K562 (cell line): Measurements from ENCODE around the gene MAMDC2. TPM values are rescaled to one million over a fixed set of nuclear protein-coding genes. Genes with fewer than 3 reads are reported as not detected.

Experiments
- ATAC-seq: fragments of 200-7000 bp; cut with Tn5 transposase; 3 replicates; pipeline ENCODE4 v1.9.1; 2020; ENCODE audit warnings: moderate library complexity
- BruUV-seq: library from RNA; stranded (reverse); fragments of 400-500 nt; replicated peaks from 2 replicates; lab custom pipeline; 2021; lab: Mats Ljungman, UMichigan
- CTCF ChIA-PET: fragments of 300-600 bp; formaldehyde crosslinking; extraction: SDS; loops from one replicate; lab custom pipeline; 2021; ENCODE audit warnings: low intra/inter-chr PET ratio; lab: Yijun Ruan, JAX
- POLR2A ChIA-PET: fragments of 300-600, 350-650 bp; sonication (Branson Sonifier 250); formaldehyde crosslinking; extraction: SDS; loops from one replicate; lab custom pipeline; 2021; ENCODE audit warnings: antibody characterized with exemption, inconsistent platforms; lab: Yijun Ruan, JAX
- DNase-seq, 4 experiments: peaks; one replicate each; pipeline versions ENCODE4 v3.0.0 to v3.0.0-alpha.2; 2011 to 2018; ENCODE audit warnings: low spot score in 3 of 4, mixed read lengths in 3 of 4; ENCODE audit errors: extremely low read depth in 1 of 4
- FAIRE-seq: peaks from 2 replicates; lab custom pipeline; 2011; peaks lifted over from hg19 to GRCh38; lab: Jason Lieb, UNC
- H2AFZ ChIP-seq: 2 replicates; pipeline ENCODE4 v1.6.0; 2011; ENCODE audit warnings: low read depth, low read length, control low read depth, inconsistent platforms
- H3K27ac ChIP-seq: fragments of 200-600 bp; 3 replicates; pipeline ENCODE4 v1.8.0; 2011; ENCODE audit warnings: low read depth, mild to moderate bottlenecking, control low read depth, inconsistent platforms, low read length, moderate library complexity, mixed read lengths; ENCODE audit errors: extremely low read depth
- H3K27me3 ChIP-seq, 2 experiments: fragments of 300-600 bp in 1 of 2; 2 replicates in 1 of 2; 3 replicates in 1 of 2; pipeline versions ENCODE4 v1.6.0 to v1.8.0; 2011; ENCODE audit warnings: inconsistent platforms in 2 of 2, low read length in 2 of 2, mild to moderate bottlenecking in 1 of 2, mixed read lengths in 1 of 2, moderate library complexity in 1 of 2; ENCODE audit not compliant: control insufficient read depth in 2 of 2, insufficient read depth in 2 of 2
- H3K36me3 ChIP-seq: fragments of 300-600 bp; 3 replicates; pipeline ENCODE4 v1.8.0; 2011; ENCODE audit warnings: mild to moderate bottlenecking, low read length, inconsistent platforms; ENCODE audit not compliant: control insufficient read depth, insufficient read depth
- H3K4me1 ChIP-seq, 2 experiments: fragments of 200-600 bp in 1 of 2; replicated peaks in 1 of 2; 2 replicates in 1 of 2; 3 replicates in 1 of 2; pipeline versions ENCODE4 v1.5.1 to v1.8.0; 2011; ENCODE audit warnings: inconsistent platforms in 2 of 2, low read length in 2 of 2, mild to moderate bottlenecking in 1 of 2, mixed read lengths in 1 of 2, moderate library complexity in 1 of 2; ENCODE audit not compliant: control insufficient read depth in 2 of 2, insufficient read depth in 2 of 2
- H3K4me2 ChIP-seq: 2 replicates; pipeline ENCODE4 v1.6.1; 2011; ENCODE audit warnings: low read length, control low read depth, inconsistent platforms, mixed read lengths; ENCODE audit not compliant: insufficient read depth
- H3K4me3 ChIP-seq: fragments of 200-600 bp; sonication (generic), shearing (Covaris generic); 2 replicates; pipeline ENCODE4 v1.5.1; 2016; ENCODE audit warnings: control low read depth, inconsistent platforms
- H3K79me2 ChIP-seq: fragments of 200-600 bp; 3 replicates; pipeline ENCODE4 v1.8.0; 2011; ENCODE audit warnings: low read length, inconsistent platforms; ENCODE audit not compliant: control insufficient read depth, insufficient read depth
- H3K9ac ChIP-seq, 2 experiments: 2 replicates each; pipeline versions ENCODE4 v1.6.0 to v1.6.1; 2011; ENCODE audit warnings: low read depth in 2 of 2, low read length in 2 of 2, control low read depth in 1 of 2, inconsistent platforms in 1 of 2, mild to moderate bottlenecking in 1 of 2, mixed read lengths in 1 of 2; ENCODE audit not compliant: insufficient read depth in 1 of 2
- H3K9me1 ChIP-seq: one replicate; pipeline ENCODE4 v1.6.0; 2011; ENCODE audit warnings: inconsistent platforms, mild to moderate bottlenecking, low read length, moderate library complexity; ENCODE audit not compliant: control insufficient read depth, insufficient read depth
- H3K9me3 ChIP-seq: replicated peaks from 2 replicates; pipeline ENCODE4 v1.5.1; 2011; ENCODE audit warnings: low read depth, low read length, inconsistent platforms; ENCODE audit not compliant: control insufficient read depth, insufficient read depth
- H4K20me1 ChIP-seq: replicated peaks from 2 replicates; pipeline ENCODE4 v1.6.1; 2011; ENCODE audit warnings: low read length, inconsistent platforms, mixed read lengths; ENCODE audit not compliant: control insufficient read depth, insufficient read depth
- ELK1 ChIP-seq: sonication (generic); formaldehyde crosslinking; IDR thresholded peaks from 2 replicates; pipeline ENCODE4 v1.8.1; 2022; ENCODE audit warnings: missing genetic modification reagents
- HDAC1 ChIP-seq, 2 experiments: fragments of 450-650 bp; IDR thresholded peaks; 2 replicates each; pipeline ENCODE4 v1.6.1; 2016 to 2017; ENCODE audit warnings: inconsistent platforms in 1 of 2, mild to moderate bottlenecking in 1 of 2, moderate library complexity in 1 of 2
- JUNB ChIP-seq: fragments of 450-650 bp; formaldehyde crosslinking; conservative IDR thresholded peaks from 2 replicates; pipeline ENCODE4 v1.4.0; 2020; ENCODE audit warnings: mild to moderate bottlenecking
- KAT2B ChIP-seq: IDR thresholded peaks from one replicate; pipeline ENCODE4 v1.6.1; 2012; ENCODE audit warnings: low read depth, mild to moderate bottlenecking, control low read depth, inconsistent platforms, low read length, moderate library complexity
- KLF1 ChIP-seq: fragments of 450-650 bp; IDR thresholded peaks from 2 replicates; pipeline ENCODE4 v1.6.1; 2016; ENCODE audit warnings: missing genetic modification characterization, missing compliant biosample characterization
- MBD1 ChIP-seq: fragments of 250-450 bp; sonication (Bioruptor Pico); IDR thresholded peaks from 2 replicates; pipeline ENCODE4 v1.8.0; 2022; ENCODE audit warnings: inconsistent platforms
- MCM3 ChIP-seq: fragments of 450-650 bp; IDR thresholded peaks from 2 replicates; pipeline ENCODE4 v1.6.1; 2016
- RFX5 ChIP-seq: IDR thresholded peaks from 2 replicates; pipeline ENCODE4 v1.6.1; 2011; ENCODE audit warnings: low read depth, mild to moderate bottlenecking, improper control_type of control experiment, low read length
- XRCC5 ChIP-seq: fragments of 200-400 bp; formaldehyde crosslinking; IDR thresholded peaks from 2 replicates; pipeline ENCODE4 v1.6.1; 2017; ENCODE audit warnings: low read depth, mild to moderate bottlenecking, low read length
- ZNF699 ChIP-seq: fragments of 250-450 bp; sonication (Bioruptor Pico); IDR thresholded peaks from 2 replicates; pipeline ENCODE4 v1.8.0; 2021; ENCODE audit warnings: mild to moderate bottlenecking, moderate library complexity; ENCODE audit not compliant: insufficient replicate concordance
- ZNF75A ChIP-seq: fragments of 450-650 bp; formaldehyde crosslinking; IDR thresholded peaks from 2 replicates; pipeline ENCODE4 v1.4.0; 2020; ENCODE audit warnings: mild to moderate bottlenecking
- WGBS: fragments of 100-300 bp; shearing (Covaris generic); methylation state at CpG from one replicate; pipeline ENCODE4 v1.1.6; 2016; ENCODE audit warnings: low coverage, mixed read lengths; ENCODE audit not compliant: insufficient coverage; ENCODE audit errors: missing lambda C conversion rate; 5-methylcytosine and 5-hydroxymethylcytosine counted together
- in situ Hi-C: fragments of 300-500 bp; cut with MboI; formaldehyde crosslinking; loops from 4 replicates; pipeline ENCODE4 v1.15.0; 2018; ENCODE audit warnings: inconsistent platforms, mixed read lengths
- intact Hi-C: fragments of 100-400 bp; cut with micrococcal nuclease; formaldehyde crosslinking; loops from 2 replicates; pipeline ENCODE4 v1.14.2; 2022
- polyA plus RNA-seq, 8 experiments: library from polyadenylated mRNA; depleted of rRNA in 4 of 8; stranded (reverse) in 5 of 8; unstranded in 3 of 8; fragments of >200 nt; fragmentation: Nextera tagmentation in 2 of 8; fragmentation: Illumina TruSeq in 1 of 8; extraction: Ambion mirVana in 2 of 8; extraction: Trizol in 1 of 8; gene quantifications; 2 replicates each; pipeline versions ENCODE4 v1.2.1 to v1.2.3, GENCODE V29; 2011 to 2014; ENCODE audit warnings: inconsistent platforms in 1 of 8, missing spikeins in 1 of 8
- total RNA-seq, 7 experiments: library from RNA; depleted of rRNA in 6 of 7; stranded (reverse); fragments of >200 nt in 6 of 7; fragmentation: Illumina TruSeq in 2 of 7; extraction: Trizol in 2 of 7; gene quantifications; 2 replicates each; pipeline versions ENCODE4 v1.2.1 to v1.2.3, GENCODE V29; 2011 to 2021; ENCODE audit warnings: low replicate concordance in 1 of 7
- TF ChIP-seq, protein P1 (sequence below), 2 experiments: fragments of 200-800 bp in 1 of 2; sonication (Bioruptor generic) in 1 of 2; sonication (generic) in 1 of 2; formaldehyde crosslinking in 1 of 2; IDR thresholded peaks in 1 of 2; conservative IDR thresholded peaks in 1 of 2; 2 replicates each; pipeline versions ENCODE4 v1.5.0 to v1.6.1; 2016 to 2020; ENCODE audit warnings: missing compliant biosample characterization in 1 of 2, missing genetic modification characterization in 1 of 2, missing genetic modification reagents in 1 of 2
- TF ChIP-seq, protein P2 (sequence below): fragments of 450-650 bp; conservative IDR thresholded peaks from 2 replicates; pipeline ENCODE4 v1.6.1; 2016; ENCODE audit warnings: missing genetic modification characterization, low read depth, mild to moderate bottlenecking, control low read depth, missing compliant biosample characterization

The MAMDC2 gene
- total and polyA plus RNA-seq, 9 of the 15 experiments (the other 6 are each of a cell fraction or from before 2014, with no cell fraction given) = 0.01 to 0.03 TPM; not detected in 7

- H3K9me1 ChIP-seq = no peaks in the 10 kb centered on the region
- H3K27me3 ChIP-seq = no peaks in the 10 kb centered on the region
- H3K9ac ChIP-seq = no peak overlapping the region
- no peaks in the 10 kb centered on the region for H3K36me3 ChIP-seq
- DNase-seq = no peak
- intact Hi-C loops = no loop called here
- H4K20me1 ChIP-seq = no peaks in the 10 kb centered on the region
- CTCF ChIA-PET = no interaction called here
- no peak overlapping the region for H3K4me3 ChIP-seq
- H3K9me3 ChIP-seq = no peaks in the 10 kb centered on the region
- in situ Hi-C loops = loop anchor here (25.0 kb wide), 1 partner anchor 668 kb away; no protein-coding TSS in a partner anchor
- H3K4me2 ChIP-seq = no peak overlapping the region
- no peak for FAIRE-seq
- H3K79me2 ChIP-seq = no peaks in the 10 kb centered on the region
- ATAC-seq = no peak
- WGBS = 0% methylated on average over 5 of the region's 5 CpGs
- POLR2A ChIA-PET = no interaction called here
- no peak overlapping the region for H2AFZ ChIP-seq
- no peaks in the 10 kb centered on the region for H3K4me1 ChIP-seq
- BruUV-seq = no TSS peak
- no peak overlapping the region for H3K27ac ChIP-seq
- TF ChIP-seq JUNB (CRISPR knock-in tag) (no peak), MBD1 (CRISPR knock-in tag) (no peak), KAT2B (no peak), MCM3 (no peak), KLF1 (no peak), ZNF75A (CRISPR knock-in tag) (no peak), ELK1 (CRISPR knock-in tag) (no peak), ZNF699 (CRISPR knock-in tag) (no peak), XRCC5 (no peak), RFX5 (no peak), HDAC1 (IDR thresholded peaks at IDR 0.05) (no peak)
- TF ChIP-seq, protein P1, sequence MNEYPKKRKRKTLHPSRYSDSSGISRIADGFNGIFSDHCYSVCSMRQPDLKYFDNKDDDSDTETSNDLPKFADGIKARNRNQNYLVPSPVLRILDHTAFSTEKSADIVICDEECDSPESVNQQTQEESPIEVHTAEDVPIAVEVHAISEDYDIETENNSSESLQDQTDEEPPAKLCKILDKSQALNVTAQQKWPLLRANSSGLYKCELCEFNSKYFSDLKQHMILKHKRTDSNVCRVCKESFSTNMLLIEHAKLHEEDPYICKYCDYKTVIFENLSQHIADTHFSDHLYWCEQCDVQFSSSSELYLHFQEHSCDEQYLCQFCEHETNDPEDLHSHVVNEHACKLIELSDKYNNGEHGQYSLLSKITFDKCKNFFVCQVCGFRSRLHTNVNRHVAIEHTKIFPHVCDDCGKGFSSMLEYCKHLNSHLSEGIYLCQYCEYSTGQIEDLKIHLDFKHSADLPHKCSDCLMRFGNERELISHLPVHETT (CRISPR knock-in tag; conservative IDR thresholded peaks at IDR 0.05 in 1 of 2, IDR thresholded peaks at IDR 0.05 in 1 of 2) = no peak
- TF ChIP-seq, protein P2, sequence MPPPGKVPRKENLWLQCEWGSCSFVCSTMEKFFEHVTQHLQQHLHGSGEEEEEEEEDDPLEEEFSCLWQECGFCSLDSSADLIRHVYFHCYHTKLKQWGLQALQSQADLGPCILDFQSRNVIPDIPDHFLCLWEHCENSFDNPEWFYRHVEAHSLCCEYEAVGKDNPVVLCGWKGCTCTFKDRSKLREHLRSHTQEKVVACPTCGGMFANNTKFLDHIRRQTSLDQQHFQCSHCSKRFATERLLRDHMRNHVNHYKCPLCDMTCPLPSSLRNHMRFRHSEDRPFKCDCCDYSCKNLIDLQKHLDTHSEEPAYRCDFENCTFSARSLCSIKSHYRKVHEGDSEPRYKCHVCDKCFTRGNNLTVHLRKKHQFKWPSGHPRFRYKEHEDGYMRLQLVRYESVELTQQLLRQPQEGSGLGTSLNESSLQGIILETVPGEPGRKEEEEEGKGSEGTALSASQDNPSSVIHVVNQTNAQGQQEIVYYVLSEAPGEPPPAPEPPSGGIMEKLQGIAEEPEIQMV = no peak
These were observed 61.5 kb downstream of the MAMDC2 start for GRCh38 chr9:70105147-70105546.
